GM21367 (cell line): Measurements from ENCODE around the gene FGD3.

Experiments
- ATAC-seq: cut with Tn5 transposase; IDR thresholded peaks from one replicate; pipeline ENCODE4 v1.9.1; 2021; ENCODE audit not compliant: unreplicated experiment

The FGD3 gene

GRCh38 chr9:93049491-93049890, 102.2 kb downstream of the FGD3 start:
- ATAC-seq, result no peak

- no peak for ATAC-seq
Observed at GRCh38 chr9:93050231-93050630, 102.9 kb downstream of the FGD3 start.

DNA sequence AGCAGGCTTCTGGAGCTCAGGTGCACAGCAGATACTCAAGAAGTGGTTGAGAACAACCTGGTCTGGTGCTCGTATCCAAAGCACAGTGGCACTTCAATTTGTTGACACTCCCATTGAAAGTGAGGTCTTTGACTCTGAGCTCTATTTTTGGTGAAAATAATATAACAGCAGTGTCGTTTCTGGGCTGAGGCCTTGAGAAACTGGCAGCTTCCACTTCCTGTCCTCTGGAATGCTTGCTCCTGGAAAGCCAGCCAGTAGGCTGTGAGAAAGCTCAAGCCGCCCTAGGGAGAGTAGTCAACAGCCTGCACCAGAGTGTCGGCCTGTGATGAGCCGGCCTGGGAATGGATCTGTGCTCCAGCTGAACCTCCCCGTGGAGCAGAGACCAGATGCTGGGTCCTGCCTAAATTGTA, 104.4 kb downstream of the FGD3 start:
- ATAC-seq, result no peak

- ATAC-seq, result no peak
Observed at GRCh38 chr9:93052791-93053540, 105.6 kb downstream of the FGD3 start.

GRCh38 chr9:93053781-93054331, 106.5 kb downstream of the FGD3 start:
- no peak for ATAC-seq

GRCh38 chr9:93054758-93055704, 107.7 kb downstream of the FGD3 start:
- ATAC-seq, result no peak

DNA sequence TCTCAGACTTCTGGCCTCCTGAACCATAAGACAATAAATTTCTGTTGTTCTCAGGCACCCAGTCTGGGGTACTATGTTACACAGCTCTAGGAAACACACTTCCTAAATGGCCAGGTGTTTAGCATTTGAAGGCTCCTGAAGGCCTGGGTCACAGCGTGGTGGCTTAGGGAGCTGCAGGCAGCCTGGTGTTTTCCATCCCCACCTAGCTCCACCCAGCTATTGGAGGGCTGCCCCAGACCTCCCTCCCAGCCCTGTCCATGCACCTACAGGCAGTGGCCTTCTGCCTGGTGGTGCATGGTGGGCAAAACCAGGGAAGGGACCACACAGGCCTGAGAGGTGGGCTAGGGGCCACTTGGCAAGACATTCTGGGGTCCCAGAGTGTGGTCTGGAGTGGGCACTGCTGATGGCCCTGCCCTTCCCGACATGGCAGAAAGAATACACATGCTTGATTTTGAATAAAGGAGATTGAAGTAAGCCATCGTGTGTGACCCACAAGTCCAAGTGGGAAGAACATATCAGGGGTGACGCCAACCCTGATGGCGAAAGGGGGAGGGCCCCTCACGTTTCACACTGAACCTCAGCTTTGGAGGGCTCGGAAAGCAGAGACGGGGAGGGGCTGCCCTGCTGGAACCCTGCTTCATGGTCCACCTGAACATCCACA, 109.8 kb downstream of the FGD3 start:
- ATAC-seq, result no peak

GRCh38 chr9:93057703-93058354, 110.5 kb downstream of the FGD3 start:
- ATAC-seq, result peak; percentile 10

- ATAC-seq, result peak; percentile 34
Observed at GRCh38 chr9:93058355-93059010, 111.2 kb downstream of the FGD3 start, which contains the start of gene SUSD3. TSS of gene SUSD3 (plus strand) at chr9:93058701. CDS start at chr9:93058743, 42 bp downstream.

- no peak for ATAC-seq
Observed at GRCh38 chr9:93059011-93059714, 111.8 kb downstream of the FGD3 start.

- ATAC-seq, result no peak
Observed at GRCh38 chr9:93059715-93060578, 112.6 kb downstream of the FGD3 start.

DNA sequence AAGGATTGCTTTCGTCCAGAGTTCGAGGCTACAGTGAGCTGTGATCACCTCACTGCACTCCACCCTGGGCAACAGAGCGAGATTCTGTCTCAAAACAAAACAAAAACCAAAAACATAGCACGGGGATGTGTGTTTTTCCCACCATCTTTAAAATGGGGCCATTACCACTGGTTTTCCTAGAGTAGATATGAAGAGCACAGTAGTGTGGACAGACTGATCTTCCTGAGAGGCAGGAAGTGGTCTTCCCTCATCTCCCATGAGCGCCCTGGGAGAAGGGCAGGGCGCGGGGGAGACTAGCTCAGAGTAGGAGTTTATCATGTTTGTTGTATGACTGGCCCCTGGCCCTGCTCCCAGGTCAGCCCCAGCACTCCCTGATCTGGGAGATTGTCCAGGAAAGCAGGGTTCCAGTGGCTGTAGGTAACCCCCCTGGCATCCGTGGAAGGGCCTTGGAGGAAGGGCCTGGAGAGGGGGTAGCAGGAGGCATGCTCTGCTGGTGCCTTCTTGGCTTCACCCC, 113.5 kb downstream of the FGD3 start:
- ATAC-seq, result no peak

GRCh38 chr9:93061260-93061751, 114.0 kb downstream of the FGD3 start:
- ATAC-seq, result no peak

- peak; percentile 35 for ATAC-seq
Observed at GRCh38 chr9:93061791-93062763, 114.8 kb downstream of the FGD3 start.

- ATAC-seq, result peak; percentile 81
Observed at GRCh38 chr9:93064392-93065134, 117.2 kb downstream of the FGD3 start.

DNA sequence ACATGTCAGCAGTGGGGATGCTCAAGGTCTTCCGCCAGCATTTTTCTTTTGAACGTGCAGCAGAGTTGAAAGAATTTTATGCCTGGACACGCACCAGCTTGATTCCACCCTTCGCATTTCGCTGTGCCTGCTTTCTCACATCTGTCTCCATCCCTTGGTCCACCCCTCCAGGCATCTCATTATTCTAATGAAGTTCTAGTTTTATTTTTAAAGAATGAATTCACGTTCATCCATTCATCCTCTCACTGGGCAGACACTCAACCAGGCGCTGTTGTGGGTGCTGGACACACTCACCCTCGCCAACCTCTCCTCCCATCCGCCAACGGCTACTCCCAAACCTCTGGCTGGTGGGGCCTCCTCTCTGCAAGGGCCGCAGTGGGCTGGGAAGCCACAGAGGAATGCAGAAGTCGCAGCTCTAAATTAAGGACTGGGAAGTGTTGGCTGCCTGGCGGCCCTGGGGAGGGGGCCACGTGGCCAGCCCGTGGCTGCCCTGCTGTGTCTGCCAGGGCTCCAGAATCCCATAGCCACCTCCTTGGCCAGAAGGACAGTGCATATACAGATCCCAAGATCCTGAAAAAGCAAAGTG, 117.9 kb downstream of the FGD3 start:
- no peak for ATAC-seq
